IPS-18c (cell line): ENCODE results near the gene TXLNG.
"Not testable (repeated sequence)": the region's sequence is repeated elsewhere in the genome, so short reads cannot be mapped to it uniquely, and the experiment has no call there.

Experiments
- H3K4me3 ChIP-seq: 2 replicates; pipeline ENCODE4 v1.7.0; 2013; ENCODE audit warnings: low read depth, mild to moderate bottlenecking, low read length, moderate library complexity; ENCODE audit not compliant: insufficient read depth
- H3K9me3 ChIP-seq: one replicate; pipeline ENCODE4 v1.6.1; 2013; ENCODE audit warnings: mild to moderate bottlenecking, low read length, moderate library complexity; ENCODE audit not compliant: control insufficient read depth, insufficient read depth

Gene TXLNG

DNA sequence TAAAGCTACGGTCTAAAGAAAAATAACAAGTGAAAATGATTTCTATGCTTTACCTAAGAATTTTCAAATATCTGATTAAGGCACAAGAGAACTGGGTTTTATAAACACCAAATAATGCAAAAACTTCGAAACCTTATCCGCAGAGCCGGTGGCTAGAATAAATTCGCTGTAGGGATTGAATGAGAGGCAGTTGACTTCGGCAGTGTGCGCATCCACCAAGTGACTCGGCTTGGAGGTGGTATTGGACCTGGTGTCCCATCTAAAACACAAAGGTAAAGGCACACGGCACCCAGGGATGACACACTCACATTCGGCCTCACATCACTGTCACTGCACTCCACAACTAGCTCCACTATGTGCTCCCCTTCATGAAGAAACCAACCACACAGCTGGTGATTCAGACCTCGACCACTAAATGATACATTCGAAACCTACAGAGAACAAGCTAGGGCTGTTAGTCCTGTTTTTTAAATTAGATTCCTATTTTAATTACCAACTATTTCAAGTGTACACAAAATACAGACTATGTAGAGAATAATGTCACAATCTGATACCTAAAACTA lies 66.4 kb downstream of the TXLNG start:
- no peak overlapping the region for H3K4me3 ChIP-seq

DNA sequence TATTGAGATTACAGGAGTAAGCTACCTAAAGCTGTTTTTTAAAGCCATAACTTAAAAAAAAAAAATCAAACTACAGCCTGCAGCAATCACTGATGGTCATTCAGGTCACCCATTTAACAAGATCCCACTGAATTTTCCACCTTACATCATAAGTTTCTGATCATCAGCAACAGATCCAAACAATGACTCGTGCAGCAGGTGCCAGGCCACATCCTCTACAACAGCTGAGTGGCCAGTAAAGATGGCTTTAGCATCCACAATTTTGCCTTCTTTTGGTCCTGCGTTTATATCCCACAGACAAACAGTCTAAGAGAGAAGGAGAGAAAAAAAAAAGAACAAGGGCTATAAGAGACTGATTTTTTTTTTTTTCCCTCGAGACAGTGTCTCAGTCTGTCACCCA lies 67.3 kb downstream of the TXLNG start:
- Histone ChIP-seq H3K9me3 (no peaks in the 10 kb centered on the region), H3K4me3 (no peak overlapping the region)

More for the DNA sequence above, 66.4 kb downstream of the TXLNG start:
- H3K9me3 ChIP-seq, result no peaks in the 10 kb centered on the region

DNA sequence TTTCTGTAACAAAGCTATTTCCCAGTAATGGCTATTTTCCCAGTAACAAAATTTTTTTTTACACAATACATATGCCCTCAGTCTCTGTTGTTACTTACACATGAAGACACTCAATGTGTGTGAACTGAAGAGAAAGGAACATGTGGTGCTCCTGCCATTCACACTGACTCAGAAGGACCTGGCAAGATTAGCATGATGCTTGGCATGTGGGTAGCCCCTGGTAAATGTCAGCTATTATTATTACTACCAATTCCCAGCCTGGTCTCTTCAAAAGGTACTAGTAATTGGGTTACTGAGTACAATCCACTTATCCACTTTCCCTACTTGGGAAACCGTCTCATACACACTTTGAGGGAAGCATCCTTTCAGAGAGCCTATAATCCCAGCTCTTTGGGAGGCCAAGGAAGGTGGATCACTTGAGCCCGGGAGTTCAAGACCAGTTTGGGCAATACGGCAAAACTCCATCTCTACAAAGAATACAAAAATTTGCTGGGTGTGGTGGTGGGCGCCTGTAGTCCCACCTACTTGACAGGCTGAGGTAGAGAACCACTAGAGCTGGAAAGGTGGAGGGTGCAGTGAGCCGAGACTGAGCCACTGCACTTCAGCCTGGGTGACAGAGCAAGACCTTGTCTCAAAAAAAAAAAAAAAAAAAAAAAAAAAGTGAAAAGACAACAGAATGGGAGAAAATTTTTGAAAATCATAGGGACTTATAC lies 69.3 kb downstream of the TXLNG start:
- Histone ChIP-seq H3K4me3 (no peak overlapping the region), H3K9me3 (peaks cover 2% of the 10 kb centered on the region)

DNA sequence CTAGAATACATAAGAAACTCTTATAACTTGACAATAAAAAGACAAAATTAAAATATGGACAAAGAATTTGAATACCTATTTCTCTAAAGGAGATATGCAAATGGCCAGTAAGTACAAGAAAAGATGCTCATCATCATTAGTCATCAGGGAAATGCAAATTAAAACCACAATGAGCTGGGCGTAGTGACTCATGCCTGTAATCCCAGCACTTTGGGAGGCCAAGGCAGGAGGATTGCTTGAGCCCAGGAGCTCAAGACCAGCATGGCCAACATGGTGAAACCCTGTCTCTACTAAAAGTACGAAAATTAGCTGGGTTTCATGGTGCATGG lies 69.8 kb downstream of the TXLNG start:
- H3K9me3 ChIP-seq, H3K4me3 ChIP-seq: not testable (repeated sequence)

DNA sequence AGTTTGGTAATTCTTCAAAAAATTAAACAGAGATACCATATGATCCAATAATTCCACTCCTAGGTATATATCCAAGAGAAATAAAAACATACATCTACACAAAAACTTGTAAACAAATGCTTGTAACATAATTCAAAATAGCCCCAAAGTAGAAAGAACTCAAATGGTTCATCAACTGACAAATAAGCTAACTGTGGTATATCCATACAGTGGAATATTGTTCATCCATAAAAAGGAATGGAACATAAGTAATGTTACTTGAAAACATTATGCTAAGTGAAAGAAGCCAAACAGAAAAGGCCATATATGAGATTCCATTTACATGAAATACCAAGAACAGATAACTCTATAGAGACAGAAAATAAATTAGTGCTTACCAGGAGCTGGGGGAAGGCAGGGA lies 70.5 kb downstream of the TXLNG start:
- Histone ChIP-seq H3K9me3 (peaks cover 2% of the 10 kb centered on the region), H3K4me3 (no peak overlapping the region)

DNA sequence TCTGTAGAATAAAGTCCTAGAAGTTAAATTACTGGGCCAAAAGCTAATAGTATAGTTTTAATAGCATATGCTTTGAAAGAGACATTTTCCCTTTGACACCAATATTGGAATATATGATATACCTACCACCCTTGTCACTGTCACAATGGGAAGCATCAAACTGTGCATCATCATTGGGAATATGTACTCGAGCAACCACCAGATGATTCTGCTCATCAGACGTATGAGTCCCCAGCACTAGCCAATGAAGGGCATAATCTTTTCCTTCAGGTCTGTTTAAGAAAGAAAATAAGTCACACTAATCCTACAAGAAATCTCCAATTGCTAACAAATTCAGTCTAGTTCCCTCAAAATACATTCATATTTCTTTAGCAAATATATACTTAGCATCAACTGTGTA lies 76.6 kb downstream of the TXLNG start:
- Histone ChIP-seq H3K4me3 (no peak overlapping the region), H3K9me3 (peaks cover 2% of the 10 kb centered on the region)

DNA sequence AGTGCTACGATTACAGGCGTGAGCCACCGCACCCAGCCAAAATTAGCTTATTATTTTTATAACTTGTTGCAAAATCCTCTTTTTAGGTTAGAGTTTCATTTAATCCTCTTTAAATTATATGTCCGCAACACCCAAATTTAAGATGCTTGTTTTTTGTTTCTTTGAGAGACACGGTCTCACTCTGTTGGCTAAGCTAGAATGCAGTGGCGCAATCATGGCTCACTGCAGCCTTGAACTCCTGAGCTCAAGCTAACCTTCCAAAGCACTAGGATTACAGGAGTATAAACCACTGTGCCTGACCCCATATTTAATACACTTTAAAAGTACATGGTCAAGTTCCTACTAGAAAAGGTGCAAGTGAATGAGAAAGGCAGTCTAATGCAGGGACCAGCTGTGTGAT lies 81.7 kb downstream of the TXLNG start:
- no peak overlapping the region for H3K4me3 ChIP-seq

DNA sequence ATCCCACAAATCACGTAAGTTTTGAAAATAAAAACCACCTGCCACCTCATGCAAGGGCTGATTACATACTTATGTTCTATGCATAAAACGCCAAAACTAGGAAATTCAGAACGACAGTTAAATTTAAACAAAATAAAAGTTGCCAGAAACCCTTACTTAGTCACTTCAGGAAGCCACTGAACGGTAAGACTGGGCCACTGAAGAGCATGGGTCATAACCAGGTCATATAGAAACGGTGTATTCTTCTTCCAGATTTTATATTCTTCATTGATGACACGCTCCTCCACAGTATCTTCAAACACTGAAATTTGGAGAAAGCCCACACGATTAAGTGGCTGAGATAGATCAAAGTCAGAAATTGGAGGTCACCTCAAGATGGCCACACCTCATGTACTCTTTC lies 82.7 kb downstream of the TXLNG start:
- peak overlapping the region; percentile 92 for H3K4me3 ChIP-seq
- H3K9me3 ChIP-seq, result peaks cover 5% of the 10 kb centered on the region

More for the DNA sequence above, 81.7 kb downstream of the TXLNG start:
- peaks cover 5% of the 10 kb centered on the region for H3K9me3 ChIP-seq

DNA sequence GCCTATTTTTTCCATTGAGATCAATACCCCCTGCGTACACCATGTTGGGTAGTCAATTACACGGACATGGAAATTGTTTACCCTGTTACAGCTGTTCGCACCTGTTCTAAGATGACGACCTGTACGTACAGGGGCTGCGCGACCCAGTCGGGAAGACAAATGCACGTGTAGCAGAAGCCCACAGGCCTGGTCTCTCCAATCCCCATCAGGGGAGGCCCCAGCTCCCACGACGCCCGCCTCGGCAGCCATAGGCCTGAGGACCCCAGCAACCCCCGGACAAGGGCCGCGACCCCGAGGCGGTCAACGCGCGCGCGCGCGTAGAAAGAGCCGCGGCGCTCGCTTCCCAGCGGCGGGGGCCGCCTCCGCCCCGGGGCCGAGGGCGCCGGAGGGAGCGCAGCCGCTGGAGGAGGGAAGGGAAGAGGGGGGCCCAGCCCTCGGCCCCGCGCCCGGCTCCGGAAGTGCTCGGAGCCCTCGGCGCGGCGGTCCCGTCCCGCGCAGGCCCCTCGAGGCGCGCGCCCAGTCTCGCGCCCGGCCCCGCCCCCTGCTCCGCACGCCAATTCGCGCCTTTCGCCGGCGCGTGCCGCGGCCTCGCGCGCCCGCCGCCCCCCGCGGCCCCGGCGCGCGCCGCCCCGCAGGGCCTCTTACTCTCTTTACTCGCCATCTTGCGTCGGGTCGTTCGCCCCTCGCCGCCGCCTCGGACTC lies 83.3 kb downstream of the TXLNG start:
- H3K9me3 ChIP-seq, result peaks cover 5% of the 10 kb centered on the region
- H3K4me3 ChIP-seq, result peak overlapping the region; percentile 92

DNA sequence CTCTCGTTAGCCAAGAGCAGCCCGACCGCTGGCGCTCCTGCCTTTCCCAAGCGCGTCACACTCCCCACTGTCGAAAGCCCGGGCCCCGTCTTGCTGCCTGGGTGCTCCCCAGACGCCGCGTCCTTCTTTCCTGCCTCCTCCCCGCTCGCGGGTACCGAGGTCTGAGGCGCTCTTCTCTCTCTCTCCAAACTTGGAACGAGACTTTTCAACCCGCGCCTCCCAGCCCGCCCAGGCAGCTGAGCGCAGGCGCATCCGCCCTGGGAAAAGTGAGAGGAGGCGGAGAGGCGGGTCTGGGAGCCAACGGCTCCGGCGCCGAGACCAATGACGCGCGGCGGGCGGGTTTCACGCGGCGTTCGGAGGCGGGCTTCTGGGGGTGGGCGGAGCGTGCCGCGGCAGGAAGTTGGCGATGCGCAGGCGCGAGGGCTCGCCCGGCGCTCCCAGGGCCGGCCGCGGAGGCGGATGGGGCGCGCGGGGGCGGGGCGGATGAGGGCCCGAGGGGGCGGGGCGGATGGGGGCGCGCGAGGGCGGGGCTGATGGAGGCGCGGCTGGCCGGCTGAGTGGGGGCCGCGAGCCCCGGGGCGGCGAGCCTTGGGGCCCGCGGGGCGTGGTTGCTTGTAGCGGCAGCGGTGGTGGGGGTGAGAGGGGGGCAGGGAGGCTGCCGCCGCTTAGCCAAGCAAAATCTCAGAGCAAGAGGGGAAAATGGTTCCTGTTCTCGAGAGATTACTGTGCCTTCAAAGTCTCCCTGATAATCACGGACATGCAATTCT lies 84.0 kb downstream of the TXLNG start, which contains the start of gene RBBP7:
Gene RBBP7 (minus strand): TSS at position 268 of the 767 bp plus-strand sequence. CDS start 309 bp downstream, outside the sequence.
- H3K4me3 ChIP-seq, result peak within 1 kb of the TSS; percentile 92

DNA sequence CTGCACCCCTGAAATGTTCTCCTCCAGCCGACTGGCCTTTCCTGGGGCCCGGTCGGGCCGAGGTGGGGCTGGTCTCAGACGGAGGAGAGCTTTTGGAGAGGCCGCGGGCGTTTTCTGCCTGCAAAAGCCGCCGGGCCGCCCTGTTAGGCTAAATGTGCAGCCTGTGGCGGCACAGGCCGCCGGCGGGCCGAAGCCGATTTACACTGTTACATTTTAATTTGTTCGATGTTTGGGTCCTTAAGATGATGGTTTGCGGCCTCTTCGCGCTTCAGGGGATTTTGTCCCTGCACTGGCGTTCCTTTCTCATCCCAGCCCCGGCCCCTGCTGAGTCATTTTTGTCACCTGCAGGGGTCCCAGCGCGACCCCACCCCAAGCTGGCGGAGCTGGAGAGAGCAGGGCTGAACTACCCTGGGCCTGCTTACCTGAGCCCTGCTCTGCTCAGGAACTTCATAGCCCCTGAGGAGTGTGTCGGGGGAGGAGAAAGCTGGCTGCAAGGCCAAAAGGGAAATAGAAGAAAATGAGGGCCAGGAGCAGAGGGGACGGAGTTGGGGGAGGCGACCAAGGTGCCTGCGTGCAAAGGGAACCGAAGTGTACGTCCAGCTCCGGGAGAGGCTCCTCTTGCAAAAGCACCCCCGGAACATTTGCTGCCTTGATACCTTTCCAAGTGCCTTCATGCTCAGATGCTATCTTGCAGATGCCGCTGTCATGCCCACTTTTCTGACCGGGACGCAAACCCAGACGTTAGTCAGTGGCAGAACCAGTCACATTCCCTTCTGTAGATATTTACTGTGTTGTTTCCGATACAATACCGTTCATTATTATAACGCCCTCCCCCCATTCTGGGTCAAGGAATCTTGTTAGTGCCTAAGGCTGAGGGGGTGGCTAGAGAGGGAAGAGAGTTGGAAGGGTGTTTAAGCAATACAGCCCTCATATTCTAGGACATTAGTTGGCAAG lies 84.9 kb downstream of the TXLNG start:
- Histone ChIP-seq H3K4me3 (peak overlapping the region; percentile 84), H3K9me3 (peaks cover 5% of the 10 kb centered on the region)

More for the DNA sequence above, 84.0 kb downstream of the TXLNG start, which contains the start of gene RBBP7:
- peaks cover 5% of the 10 kb centered on the region for H3K9me3 ChIP-seq

DNA sequence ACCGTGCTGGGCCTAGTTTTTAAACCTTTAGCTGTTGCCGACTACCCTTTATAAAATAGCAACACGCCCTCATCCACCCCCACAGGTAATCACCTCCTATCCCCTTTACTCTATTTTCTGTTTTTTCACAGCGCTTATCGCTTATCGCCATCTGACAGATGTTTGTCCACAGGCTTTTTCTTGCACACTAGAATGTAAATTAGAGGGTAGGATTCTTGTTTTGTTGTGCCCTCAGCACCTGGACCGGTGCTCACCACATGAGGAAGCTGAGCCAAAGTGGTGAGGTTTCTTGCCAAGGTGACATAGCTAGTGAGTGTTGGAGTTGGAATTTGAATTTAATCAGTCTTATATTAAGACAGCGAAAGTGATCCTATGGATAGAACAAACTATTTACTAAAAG lies 86.8 kb downstream of the TXLNG start:
- peaks cover 5% of the 10 kb centered on the region for H3K9me3 ChIP-seq
- H3K4me3 ChIP-seq, result no peak overlapping the region

DNA sequence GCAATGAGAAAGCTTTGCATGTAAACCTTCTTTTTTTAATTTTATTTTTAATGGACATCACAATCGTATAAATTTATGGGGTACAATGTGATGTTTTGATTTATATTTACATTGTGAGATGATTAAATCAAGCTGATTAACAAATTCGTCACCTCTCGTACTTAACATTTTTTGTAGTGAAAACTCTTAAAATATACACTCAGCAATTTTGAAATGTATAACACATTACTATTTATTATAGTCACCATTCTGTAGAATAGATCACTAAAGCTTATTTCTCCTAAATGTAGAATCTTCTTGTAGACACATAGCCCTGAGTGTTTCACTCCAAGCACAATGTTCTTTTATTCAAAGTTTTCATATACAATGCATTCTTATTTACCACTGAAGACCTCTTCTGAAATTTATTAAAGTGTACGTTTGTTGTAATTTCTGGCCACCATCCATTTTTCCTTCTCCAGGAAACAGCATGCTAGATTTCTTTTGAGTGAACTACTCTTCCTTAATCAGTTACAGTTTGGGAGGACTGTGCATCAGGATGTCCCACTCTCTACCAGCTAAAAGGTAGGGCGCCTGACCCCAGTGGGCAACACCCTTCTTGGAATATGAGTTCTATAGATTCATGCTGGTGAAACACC lies 88.3 kb downstream of the TXLNG start:
- Histone ChIP-seq H3K4me3 (no peak overlapping the region), H3K9me3 (peaks cover 4% of the 10 kb centered on the region)

DNA sequence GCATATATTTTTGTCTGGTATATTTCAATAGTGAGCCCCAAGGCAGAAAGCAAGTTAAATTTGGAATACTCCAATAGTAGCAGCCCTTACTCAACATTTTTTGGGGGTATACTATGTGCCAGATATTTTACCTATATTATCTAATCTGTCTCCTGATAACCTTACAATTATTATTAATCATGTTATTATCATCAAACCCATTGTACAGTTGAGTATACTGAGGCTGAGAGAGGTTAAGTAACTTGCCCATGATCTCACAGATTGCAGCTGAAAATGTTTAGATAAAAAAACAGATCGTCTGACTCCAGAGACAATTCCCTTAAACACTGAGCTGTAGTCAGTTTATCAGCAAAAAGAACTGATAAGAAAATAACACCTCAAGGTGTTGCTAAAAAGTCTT lies 90.4 kb downstream of the TXLNG start:
- Histone ChIP-seq H3K4me3 (no peak overlapping the region), H3K9me3 (no peaks in the 10 kb centered on the region)

DNA sequence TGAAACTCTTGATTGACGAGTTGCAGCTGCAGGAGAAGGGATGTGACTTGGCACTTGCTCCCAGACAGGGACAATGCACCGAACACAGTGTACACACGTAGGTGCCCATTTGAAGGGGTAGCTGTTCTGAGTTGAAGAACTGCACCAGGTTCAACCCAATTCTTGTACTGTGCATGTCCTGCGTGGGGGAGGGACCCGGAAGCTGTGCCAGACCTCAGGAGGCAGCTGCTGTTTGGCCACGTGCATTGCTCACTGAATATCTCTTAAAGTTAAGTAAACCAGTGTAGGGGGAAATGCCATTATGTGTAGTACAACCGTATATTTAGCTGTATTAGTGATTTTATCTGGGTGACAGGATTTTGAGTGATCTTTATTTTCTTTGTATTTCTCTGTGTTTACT lies 95.9 kb downstream of the TXLNG start:
- Histone ChIP-seq H3K4me3 (no peak overlapping the region), H3K9me3 (no peaks in the 10 kb centered on the region)
